ENCODE results near the gene AZU1.

DNA sequence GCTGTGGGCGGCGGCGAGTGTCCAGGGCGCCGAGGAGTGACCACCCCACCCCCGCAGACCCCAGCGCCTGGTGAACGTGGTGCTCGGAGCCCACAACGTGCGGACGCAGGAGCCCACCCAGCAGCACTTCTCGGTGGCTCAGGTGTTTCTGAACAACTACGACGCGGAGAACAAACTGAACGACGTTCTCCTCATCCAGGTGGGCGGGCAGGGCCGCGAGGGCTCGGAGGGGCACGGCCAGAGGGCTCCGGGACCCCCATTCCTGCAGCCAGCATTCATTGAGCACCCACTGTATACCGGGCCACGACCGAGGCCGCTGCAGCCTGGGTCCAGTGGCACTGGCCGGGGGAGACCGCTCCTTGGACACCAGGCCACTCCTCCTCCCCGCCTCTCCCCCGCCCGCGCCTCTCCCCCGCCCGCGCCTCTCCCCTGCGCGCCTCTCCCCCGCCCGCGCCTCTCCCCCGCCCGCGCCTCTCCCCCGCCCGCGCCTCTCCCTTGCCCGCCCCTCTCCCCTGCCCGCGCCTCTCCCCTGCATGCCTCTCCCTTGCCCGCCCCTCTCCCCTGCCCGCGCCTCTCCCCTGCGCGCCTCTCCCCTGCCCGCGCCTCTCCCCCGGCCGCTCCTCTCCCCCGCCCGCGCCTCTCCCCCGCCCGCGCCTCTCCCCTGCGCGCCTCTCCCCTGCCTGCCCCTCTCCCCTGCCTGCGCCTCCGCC, 16.4 kb downstream of the AZU1 start:
- TF ChIP-seq, protein P1, sequence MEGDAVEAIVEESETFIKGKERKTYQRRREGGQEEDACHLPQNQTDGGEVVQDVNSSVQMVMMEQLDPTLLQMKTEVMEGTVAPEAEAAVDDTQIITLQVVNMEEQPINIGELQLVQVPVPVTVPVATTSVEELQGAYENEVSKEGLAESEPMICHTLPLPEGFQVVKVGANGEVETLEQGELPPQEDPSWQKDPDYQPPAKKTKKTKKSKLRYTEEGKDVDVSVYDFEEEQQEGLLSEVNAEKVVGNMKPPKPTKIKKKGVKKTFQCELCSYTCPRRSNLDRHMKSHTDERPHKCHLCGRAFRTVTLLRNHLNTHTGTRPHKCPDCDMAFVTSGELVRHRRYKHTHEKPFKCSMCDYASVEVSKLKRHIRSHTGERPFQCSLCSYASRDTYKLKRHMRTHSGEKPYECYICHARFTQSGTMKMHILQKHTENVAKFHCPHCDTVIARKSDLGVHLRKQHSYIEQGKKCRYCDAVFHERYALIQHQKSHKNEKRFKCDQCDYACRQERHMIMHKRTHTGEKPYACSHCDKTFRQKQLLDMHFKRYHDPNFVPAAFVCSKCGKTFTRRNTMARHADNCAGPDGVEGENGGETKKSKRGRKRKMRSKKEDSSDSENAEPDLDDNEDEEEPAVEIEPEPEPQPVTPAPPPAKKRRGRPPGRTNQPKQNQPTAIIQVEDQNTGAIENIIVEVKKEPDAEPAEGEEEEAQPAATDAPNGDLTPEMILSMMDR (IDR thresholded peaks at IDR 0.05), result no peak
- no peak for TF ChIP-seq POLR2A (IDR thresholded peaks at IDR 0.05)

All from gastroesophageal sphincter (tissue), 3 donors.